ENCODE measurements around the gene KRTAP4-11.
"Not testable (repeated sequence)": the region's sequence is repeated elsewhere in the genome, so short reads cannot be mapped to it uniquely, and the experiment has no call there.

KRTAP4-11 gene

DNA sequence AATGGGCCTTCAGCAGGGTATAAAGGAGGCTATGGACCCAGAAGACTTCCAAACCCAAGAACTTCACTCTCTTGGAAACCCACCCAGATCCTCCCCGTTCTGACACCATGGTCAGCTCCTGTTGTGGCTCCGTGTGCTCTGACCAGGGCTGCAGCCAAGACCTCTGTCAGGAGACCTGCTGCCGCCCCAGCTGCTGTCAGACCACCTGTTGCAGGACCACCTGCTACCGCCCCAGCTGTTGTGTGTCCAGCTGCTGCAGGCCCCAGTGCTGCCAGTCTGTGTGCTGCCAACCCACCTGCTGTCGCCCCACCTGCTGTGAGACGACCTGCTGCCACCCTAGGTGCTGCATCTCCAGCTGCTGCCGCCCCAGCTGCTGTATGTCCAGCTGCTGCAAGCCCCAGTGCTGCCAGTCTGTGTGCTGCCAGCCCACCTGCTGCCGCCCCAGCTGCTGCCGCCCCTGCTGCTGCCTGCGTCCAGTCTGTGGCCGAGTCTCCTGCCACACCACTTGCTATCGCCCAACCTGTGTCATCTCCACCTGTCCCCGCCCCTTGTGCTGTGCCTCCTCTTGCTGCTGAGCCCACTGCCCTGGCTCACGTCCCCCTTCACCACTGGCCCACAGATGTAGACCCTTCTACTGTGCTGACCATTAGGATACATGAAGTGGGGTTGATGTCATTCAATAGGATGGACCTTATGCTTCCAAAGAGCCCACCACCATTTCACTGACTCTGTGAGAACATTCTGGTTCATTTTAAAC, 33.9 kb downstream of the KRTAP4-11 start, which contains the start of gene KRTAP4-7:
KRTAP4-7 (plus strand) TSS at position 51 of the 757 bp plus-strand sequence; CDS start at position 108, 57 bp downstream.
- DNase-seq (ENCODE audit: low spot score) = not testable (repeated sequence)

DNA sequence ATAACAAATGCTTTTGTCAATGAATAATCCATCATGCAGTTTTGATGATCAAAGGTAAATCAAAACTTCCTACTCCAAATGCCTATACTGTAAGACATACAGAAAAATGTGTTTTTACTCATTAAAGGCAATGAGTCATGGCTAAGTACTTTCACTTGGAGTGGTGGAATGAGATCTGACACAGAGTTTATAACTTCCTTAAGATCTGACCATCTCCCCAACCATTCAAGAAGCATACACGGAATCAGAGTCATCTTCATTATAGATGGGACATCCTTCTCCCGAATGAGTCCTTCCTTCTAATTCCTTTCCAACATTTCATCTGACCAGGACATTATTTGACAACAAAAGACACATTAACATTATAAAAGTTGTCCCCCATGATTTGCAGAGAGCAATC, 34.7 kb downstream of the KRTAP4-11 start:
- not testable (repeated sequence) for DNase-seq (ENCODE audit: low spot score)

DNA sequence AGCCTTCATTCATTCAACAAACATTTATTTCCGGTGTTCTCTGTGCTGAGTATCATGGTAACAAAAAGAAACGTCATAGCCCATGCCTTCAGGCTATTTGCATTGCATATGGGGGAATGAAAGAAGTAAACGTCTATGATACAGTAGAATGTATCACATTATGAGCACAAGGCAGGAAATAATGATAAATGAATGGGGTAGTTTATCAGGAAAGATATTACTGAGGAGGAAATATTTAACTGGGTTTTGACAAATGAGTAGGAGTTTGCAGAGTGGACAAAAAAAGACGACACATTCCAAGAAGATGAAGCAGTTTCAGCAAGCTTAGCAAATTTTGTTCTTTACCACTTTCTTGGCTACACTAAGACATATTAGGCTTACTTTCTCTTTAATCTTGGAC, 35.5 kb downstream of the KRTAP4-11 start:
- no peak for DNase-seq (ENCODE audit: low spot score)

DNA sequence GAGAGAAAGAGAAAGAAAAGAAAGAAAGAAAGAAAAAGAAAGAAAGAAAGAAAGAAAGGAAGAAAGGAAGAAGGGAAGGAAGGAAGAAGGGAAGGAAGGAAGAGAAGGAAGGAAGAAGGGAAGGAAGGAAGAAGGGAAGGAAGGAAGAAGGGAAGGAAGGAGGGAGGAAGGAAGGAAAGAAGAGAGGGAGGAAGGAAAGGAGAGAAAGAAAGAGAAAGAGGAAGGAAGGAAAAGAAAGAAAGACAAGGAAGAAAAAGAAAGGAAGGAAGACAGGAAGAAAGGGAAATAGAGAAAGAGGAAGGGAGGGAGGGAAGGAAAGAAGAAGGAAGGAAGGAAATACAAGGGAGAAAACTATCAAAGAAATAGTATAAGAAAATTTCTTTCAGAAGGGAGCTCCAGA, 41.4 kb downstream of the KRTAP4-11 start:
- no peak for DNase-seq (ENCODE audit: low spot score)

DNA sequence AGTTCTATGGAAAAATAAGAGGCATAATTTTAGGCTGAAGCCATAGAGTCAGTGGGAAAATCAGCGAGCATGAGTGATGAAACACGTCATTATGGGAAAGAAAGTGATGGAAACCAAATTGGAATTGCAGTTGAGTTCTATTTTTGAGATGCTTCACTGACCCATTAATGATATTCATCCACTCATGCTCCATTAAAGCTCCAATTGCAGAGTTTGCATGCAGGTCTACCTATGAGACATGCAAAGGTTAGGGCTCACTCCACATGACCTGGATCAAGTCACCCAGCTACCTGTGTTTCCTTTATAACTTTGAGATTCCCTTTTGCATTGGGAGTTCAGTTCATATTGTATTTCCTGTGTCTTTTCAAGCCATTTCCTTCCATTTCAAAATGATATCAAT, 44.5 kb downstream of the KRTAP4-11 start:
- no peak for DNase-seq (ENCODE audit: low spot score)

DNA sequence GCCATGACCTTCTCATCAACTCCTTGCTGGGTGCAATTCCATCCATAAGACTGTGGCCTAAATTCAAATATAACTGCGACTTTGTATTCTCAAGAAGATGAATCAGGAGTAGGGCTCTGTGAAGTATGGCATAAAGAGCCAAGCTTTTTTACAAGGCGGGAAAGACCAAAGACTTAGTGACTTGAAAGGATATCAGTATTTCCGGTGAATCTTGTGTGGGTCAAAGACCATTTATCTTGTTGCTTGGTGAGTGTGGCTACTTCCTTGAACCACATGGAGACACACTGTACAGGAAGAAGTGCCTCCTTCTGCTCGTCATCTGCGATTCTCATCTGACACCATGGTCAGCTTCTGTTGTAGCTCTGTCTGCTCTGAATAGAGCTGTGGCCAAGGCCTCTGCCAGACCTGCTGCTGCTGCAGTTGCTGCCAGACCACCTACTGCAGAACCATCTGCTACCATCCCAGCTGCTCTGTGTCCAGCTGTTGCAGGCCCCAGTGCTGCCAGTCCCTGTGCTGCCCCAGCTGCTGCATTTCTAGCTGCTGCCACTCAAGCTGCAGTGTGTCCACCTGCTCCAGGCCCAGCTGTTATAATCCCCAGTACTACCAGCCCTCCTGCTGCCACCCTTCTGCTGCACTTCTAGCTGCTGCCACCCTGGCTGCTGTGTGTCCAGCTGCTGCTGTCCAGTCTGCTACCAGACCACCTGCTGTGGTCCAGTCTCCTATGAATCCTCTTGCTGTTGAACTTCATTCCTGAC, 46.4 kb downstream of the KRTAP4-11 start:
- no peak for DNase-seq (ENCODE audit: low spot score)

DNA sequence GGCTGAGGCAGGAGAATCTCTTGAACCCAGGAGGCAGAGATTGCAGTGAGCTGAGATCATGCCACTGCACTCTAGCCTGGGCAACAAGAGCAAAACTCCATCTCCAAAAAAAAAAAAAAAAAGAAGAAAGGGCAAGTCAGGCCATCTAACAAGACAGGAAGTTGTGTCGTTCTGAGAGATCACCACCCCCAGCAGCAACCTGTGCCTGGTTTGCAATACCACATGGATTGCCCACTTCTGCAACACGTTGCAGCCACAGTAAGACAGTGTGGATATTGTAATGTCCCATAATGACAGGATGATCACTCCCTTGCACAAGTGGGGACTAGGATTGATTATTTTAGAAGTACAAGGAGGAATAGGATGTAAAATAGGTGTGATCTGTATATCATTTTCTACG, 49.1 kb downstream of the KRTAP4-11 start:
- no peak for DNase-seq (ENCODE audit: low spot score)

DNA sequence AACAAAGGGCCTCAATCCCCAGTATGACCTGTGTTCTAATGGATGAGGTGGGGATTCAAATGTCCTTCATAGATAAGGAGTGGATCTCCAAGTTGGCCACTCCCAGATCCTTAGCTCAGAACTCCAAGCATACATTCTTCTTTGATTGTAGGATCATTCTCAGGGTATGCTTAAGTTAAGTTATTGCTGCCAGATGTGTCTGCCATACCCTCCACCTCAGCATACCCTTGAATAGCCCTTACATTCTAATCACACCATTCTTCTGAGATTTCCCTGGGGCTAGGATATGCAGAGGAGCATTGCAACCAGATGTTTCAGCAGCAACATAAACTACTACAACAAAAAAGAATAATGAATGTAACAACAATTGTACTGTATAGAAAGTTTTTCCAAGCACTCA, 50.9 kb downstream of the KRTAP4-11 start:
- no peak for DNase-seq (ENCODE audit: low spot score)

Data from pons (tissue), 1 donor.